CD4-positive, alpha-beta T cell (primary cell): ENCODE data around the gene AUTS2. TPM values are rescaled to one million over a fixed set of nuclear protein-coding genes. Genes with fewer than 3 reads are reported as not detected.

Source experiments
- ATAC-seq: fragments of 200-7000 bp; cut with Tn5 transposase; one replicate; pipeline ENCODE4 v1.10.0; 2022; ENCODE audit warnings: mild to moderate bottlenecking; ENCODE audit not compliant: poor library complexity
- CTCF ChIA-PET: fragments of 350-600 bp; sonication (Branson Sonifier 250); formaldehyde crosslinking; loops from one replicate; lab custom pipeline; 2021; ENCODE audit warnings: antibody characterized with exemption, inconsistent platforms; lab: Charles Lee
- POLR2A ChIA-PET: fragments of 350-600 bp; sonication (Branson Sonifier 250); formaldehyde crosslinking; loops from one replicate; lab custom pipeline; 2021; ENCODE audit warnings: antibody characterized with exemption, inconsistent platforms; lab: Charles Lee
- DNase-seq, 14 experiments: peaks; one replicate each; pipeline ENCODE4 v3.0.0-alpha.2; 2013 to 2020; ENCODE audit warnings: mixed read lengths in 2 of 14
- H3K27ac ChIP-seq, 2 donors: one replicate each; pipeline versions ENCODE4 v1.5.1 to v1.7.0; 2013; ENCODE audit warnings: low read length in 2 of 2, low read depth in 1 of 2, mild to moderate bottlenecking in 1 of 2
- H3K27me3 ChIP-seq, 2 experiments: 1 replicate in 1 of 2; 2 replicates in 1 of 2; pipeline versions ENCODE4 v1.6.1 to v1.7.0; 2013; ENCODE audit warnings: low read length in 2 of 2, control low read depth in 1 of 2, mild to moderate bottlenecking in 1 of 2, moderate library complexity in 1 of 2; ENCODE audit not compliant: insufficient read depth in 2 of 2, control insufficient read depth in 1 of 2
- H3K36me3 ChIP-seq: one replicate; pipeline ENCODE4 v1.6.1; 2013; ENCODE audit warnings: low read length, control low read depth; ENCODE audit not compliant: insufficient read depth
- H3K4me1 ChIP-seq: one replicate; pipeline ENCODE4 v1.6.1; 2013; ENCODE audit warnings: low read length, control low read depth; ENCODE audit not compliant: insufficient read depth
- H3K4me3 ChIP-seq: one replicate; pipeline ENCODE4 v1.5.1; 2013; ENCODE audit warnings: mild to moderate bottlenecking, low read length, moderate library complexity
- H3K9me3 ChIP-seq, 2 experiments: 1 replicate in 1 of 2; 2 replicates in 1 of 2; pipeline versions ENCODE4 v1.6.1 to v1.7.0; 2013; ENCODE audit warnings: low read length in 2 of 2, mild to moderate bottlenecking in 2 of 2, control low read depth in 1 of 2, moderate library complexity in 1 of 2; ENCODE audit not compliant: control insufficient read depth in 1 of 2, insufficient read depth in 1 of 2
- H3K27ac Mint-ChIP-seq: one replicate; pipeline ENCODE4 v1.8.0; 2020; ENCODE audit warnings: mixed read lengths
- H3K27me3 Mint-ChIP-seq: one replicate; pipeline ENCODE4 v1.8.0; 2021; ENCODE audit warnings: mixed read lengths
- H3K36me3 Mint-ChIP-seq: one replicate; pipeline ENCODE4 v1.8.0; 2021; ENCODE audit warnings: low read depth, mixed read lengths
- H3K4me1 Mint-ChIP-seq: one replicate; pipeline ENCODE4 v1.8.0; 2021; ENCODE audit warnings: low read depth, mixed read lengths
- H3K4me3 Mint-ChIP-seq: one replicate; pipeline ENCODE4 v1.8.0; 2020; ENCODE audit warnings: mild to moderate bottlenecking, mixed read lengths
- H3K9me3 Mint-ChIP-seq: one replicate; pipeline ENCODE4 v1.8.0; 2020; ENCODE audit warnings: mixed read lengths
- CTCF ChIP-seq: fragments of 200-600 bp; IDR thresholded peaks from one replicate; pipeline ENCODE4 v1.8.0; 2022; ENCODE audit warnings: antibody characterized with exemption, mild to moderate bottlenecking
- intact Hi-C, 2 experiments: fragments of 100-400 bp; cut with DNase I in 1 of 2; cut with micrococcal nuclease in 1 of 2; formaldehyde crosslinking; loops; one replicate each; pipeline versions ENCODE4 v1.15.1 to v1.9.0; 2023 to 2025; cut with DNase I, micrococcal nuclease
- total RNA-seq, 174 experiments: library from RNA in 2 of 174; stranded (reverse) in 2 of 174; gene quantifications; one replicate each; pipeline ENCODE4 v1.2.3 and lab custom pipeline; 2021 to 2026

Gene AUTS2
- total RNA-seq, 2 experiments from 2014 or later, result 43.6 to 47.6 TPM

GRCh38 chr7:69847921-69848612 is 249.8 kb downstream of the AUTS2 start:
- no peaks in the 10 kb centered on the region for H3K4me1 Mint-ChIP-seq
- Histone ChIP-seq H3K27ac (no peak overlapping the region), H3K4me3 (no peak overlapping the region), H3K27me3 (no peaks in the 10 kb centered on the region), H3K4me1 (no peaks in the 10 kb centered on the region), H3K9me3 (no peaks in the 10 kb centered on the region), H3K36me3 (no peaks in the 10 kb centered on the region)
- no peak for TF ChIP-seq CTCF
- H3K4me3 Mint-ChIP-seq, result no peak overlapping the region
- peaks cover 4% of the 10 kb centered on the region for H3K27me3 Mint-ChIP-seq
- intact Hi-C loops, result no loop called here
- H3K9me3 Mint-ChIP-seq, result no peaks in the 10 kb centered on the region
- ChIA-PET CTCF (no interaction called here), POLR2A (no interaction called here)
- H3K27ac Mint-ChIP-seq, result no peak overlapping the region
- H3K36me3 Mint-ChIP-seq, result no peaks in the 10 kb centered on the region
- no peak for ATAC-seq
- DNase-seq, result no peak

GRCh38 chr7:69849268-69849667 is 251.0 kb downstream of the AUTS2 start:
- DNase-seq (no peak), ATAC-seq (no peak)
- Mint-ChIP-seq H3K4me1 (no peaks in the 10 kb centered on the region), H3K27me3 (no peaks in the 10 kb centered on the region), H3K9me3 (no peaks in the 10 kb centered on the region), H3K36me3 (no peaks in the 10 kb centered on the region), H3K4me3 (no peak overlapping the region), H3K27ac (no peak overlapping the region)
- H3K36me3 ChIP-seq, result no peaks in the 10 kb centered on the region
- H3K4me1 ChIP-seq, result no peaks in the 10 kb centered on the region
- CTCF ChIA-PET, result no interaction called here
- H3K27me3 ChIP-seq, result no peaks in the 10 kb centered on the region
- no peak for TF ChIP-seq CTCF
- H3K4me3 ChIP-seq, result no peak overlapping the region
- POLR2A ChIA-PET, result no interaction called here
- no peak overlapping the region for H3K27ac ChIP-seq
- intact Hi-C loops, result no loop called here
- H3K9me3 ChIP-seq, result no peaks in the 10 kb centered on the region

GRCh38 chr7:69857014-69857413 is 258.7 kb downstream of the AUTS2 start:
- ChIA-PET POLR2A (no interaction called here), CTCF (no interaction called here)
- no peak for DNase-seq
- TF ChIP-seq CTCF, result no peak
- intact Hi-C loops, result no loop called here
- H3K9me3 ChIP-seq, result no peaks in the 10 kb centered on the region
- no peaks in the 10 kb centered on the region for H3K9me3 Mint-ChIP-seq
- H3K27ac ChIP-seq, result no peak overlapping the region
- H3K36me3 ChIP-seq, result no peaks in the 10 kb centered on the region
- peaks cover 14% of the 10 kb centered on the region for H3K27me3 Mint-ChIP-seq
- H3K4me3 ChIP-seq, result no peak overlapping the region
- H3K27ac Mint-ChIP-seq, result no peak overlapping the region
- H3K4me1 ChIP-seq, result no peaks in the 10 kb centered on the region
- H3K27me3 ChIP-seq, result no peaks in the 10 kb centered on the region
- H3K36me3 Mint-ChIP-seq, result no peaks in the 10 kb centered on the region
- no peaks in the 10 kb centered on the region for H3K4me1 Mint-ChIP-seq
- H3K4me3 Mint-ChIP-seq, result no peak overlapping the region
- ATAC-seq, result no peak
